Measurements from ENCODE around the gene ELAVL1. TPM values are rescaled to one million over a fixed set of nuclear protein-coding genes. Genes with fewer than 3 reads are reported as not detected.
"Not testable (repeated sequence)": the region's sequence is repeated elsewhere in the genome, so short reads cannot be mapped to it uniquely, and the experiment has no call there.

ELAVL1 gene
- total and polyA plus RNA-seq, 2 donors, result 36.7 to 41.1 TPM

GRCh38 chr19:7963566-7963965 lies 41.9 kb downstream of the ELAVL1 start:
- Histone ChIP-seq H3K27ac (ENCODE audit: low read depth) (no peak overlapping the region), H3K4me3 (ENCODE audit: low read depth, low read length) (no peak overlapping the region), H3K36me3 (ENCODE audit: insufficient read depth) (peaks cover 3% of the 10 kb centered on the region), H3K4me1 (ENCODE audit: insufficient read depth) (no peaks in the 10 kb centered on the region)
- 94% methylated on average over 25 of the region's 25 CpGs for WGBS
- DNase-seq (ENCODE audit: extremely low spot score), result no peak

DNA sequence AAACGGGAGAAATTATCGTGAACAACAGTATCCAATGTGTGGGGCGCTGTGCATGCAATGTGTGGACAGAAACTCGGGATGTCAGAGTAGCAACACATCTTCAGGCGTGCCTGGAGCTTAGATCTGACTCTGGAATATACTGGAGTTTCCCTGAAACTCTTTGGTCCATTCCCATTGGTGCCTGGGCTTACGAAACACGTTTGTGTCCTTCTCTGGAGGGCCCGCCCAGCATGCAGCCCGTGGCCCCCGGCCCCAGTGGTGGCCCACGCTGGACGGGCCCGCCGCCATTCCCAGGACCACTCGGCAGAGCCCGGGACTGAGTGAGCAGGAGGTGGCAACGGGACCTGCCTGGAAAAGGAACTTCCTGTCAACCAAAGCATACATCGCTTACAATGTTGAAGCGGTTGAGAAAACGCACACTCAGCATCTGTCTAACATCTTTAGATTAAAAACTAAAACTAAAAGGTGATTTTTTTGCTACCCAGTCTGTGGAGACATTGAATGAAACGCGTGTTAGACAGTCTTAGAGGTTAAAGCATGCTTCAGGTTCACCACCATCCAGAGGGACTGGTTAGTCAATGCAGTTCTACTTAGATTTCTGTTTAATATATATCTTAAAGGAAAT lies 42.7 kb downstream of the ELAVL1 start:
- Histone ChIP-seq H3K27ac (ENCODE audit: low read depth) (no peak overlapping the region), H3K4me3 (ENCODE audit: low read depth, low read length) (no peak overlapping the region), H3K4me1 (ENCODE audit: insufficient read depth) (no peaks in the 10 kb centered on the region), H3K36me3 (ENCODE audit: insufficient read depth) (peaks cover 3% of the 10 kb centered on the region)
- 88% methylated on average over 22 of the region's 22 CpGs for WGBS
- DNase-seq (ENCODE audit: extremely low spot score), result no peak

- Histone ChIP-seq H3K36me3 (ENCODE audit: insufficient read depth) (peaks cover 1% of the 10 kb centered on the region), H3K4me3 (ENCODE audit: low read depth, low read length) (no peak overlapping the region), H3K27ac (ENCODE audit: low read depth) (no peak overlapping the region), H3K4me1 (ENCODE audit: insufficient read depth) (no peaks in the 10 kb centered on the region)
- 88% methylated on average over 13 of the region's 13 CpGs for WGBS
- no peak for DNase-seq (ENCODE audit: extremely low spot score)
These were observed 43.4 kb downstream of the ELAVL1 start for GRCh38 chr19:7961920-7962626.

DNA sequence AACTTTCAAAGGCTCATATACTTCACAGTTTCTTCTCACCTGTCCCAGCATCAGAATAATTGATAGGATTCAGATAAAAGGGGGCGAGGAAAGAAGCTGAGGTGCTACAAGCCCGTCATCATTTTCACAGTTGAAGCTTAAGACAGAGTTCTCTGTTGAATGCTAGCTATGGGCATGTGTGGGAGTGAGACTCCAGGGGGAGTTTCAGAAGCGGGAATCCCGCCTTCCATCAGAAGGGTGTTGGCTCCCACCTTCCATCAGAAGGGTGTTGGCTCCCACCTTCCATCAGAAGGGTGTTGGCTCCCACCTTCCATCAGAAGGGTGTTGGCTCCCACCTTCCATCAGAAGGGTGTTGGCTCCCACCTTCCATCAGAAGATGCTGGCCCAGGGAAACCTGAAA lies 44.4 kb downstream of the ELAVL1 start:
- not testable (repeated sequence) for H3K36me3 ChIP-seq (ENCODE audit: insufficient read depth); DNase-seq (ENCODE audit: extremely low spot score); H3K4me1 ChIP-seq (ENCODE audit: insufficient read depth); H3K4me3 ChIP-seq (ENCODE audit: low read depth, low read length); H3K27ac ChIP-seq (ENCODE audit: low read depth)
- WGBS, result 95% methylated on average over 4 of the region's 4 CpGs

DNA sequence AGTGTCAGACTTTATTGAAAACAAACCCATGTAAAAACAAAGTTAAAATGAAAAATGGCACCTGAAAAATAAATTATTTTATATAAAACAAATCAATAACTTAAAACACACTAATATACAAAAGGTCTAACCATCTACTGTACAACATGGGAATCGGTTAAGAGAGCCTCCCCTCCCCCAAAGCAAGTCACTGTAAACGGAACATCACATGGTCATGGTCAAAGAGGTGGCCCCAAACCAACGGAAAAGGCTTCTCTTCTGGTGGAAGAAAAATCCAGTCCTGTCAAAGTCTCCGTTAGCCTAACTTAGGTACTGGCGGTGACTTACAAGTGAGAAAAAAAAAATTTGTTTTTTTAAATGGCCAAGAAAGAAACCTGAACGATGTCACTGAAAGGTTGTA lies 46.2 kb downstream of the ELAVL1 start:
- WGBS, result 65% methylated on average over 6 of the region's 6 CpGs
- H3K27ac ChIP-seq (ENCODE audit: low read depth), result no peak overlapping the region
- H3K4me1 ChIP-seq (ENCODE audit: insufficient read depth), result no peaks in the 10 kb centered on the region
- no peaks in the 10 kb centered on the region for H3K36me3 ChIP-seq (ENCODE audit: insufficient read depth)
- no peak overlapping the region for H3K4me3 ChIP-seq (ENCODE audit: low read depth, low read length)
- no peak for DNase-seq (ENCODE audit: extremely low spot score)

DNA sequence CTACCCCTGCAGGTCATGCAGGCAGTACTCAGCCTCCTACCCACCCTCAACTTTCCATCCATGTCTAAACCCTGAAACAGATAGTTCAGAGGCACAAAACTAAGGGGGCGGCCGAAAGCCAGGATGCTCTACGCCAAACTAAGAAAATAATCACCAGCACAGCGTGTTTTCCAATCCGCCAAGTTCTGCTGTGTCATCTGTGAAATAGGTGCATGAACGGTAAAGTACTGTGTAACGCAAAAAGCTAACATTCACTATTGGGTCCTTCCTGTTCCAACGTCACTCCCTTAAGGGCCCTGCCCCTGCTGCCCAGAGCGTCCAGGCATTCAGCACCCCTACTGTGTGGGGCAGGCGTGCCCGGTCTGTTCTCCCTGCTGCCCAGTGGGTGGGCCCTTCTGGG lies 49.7 kb downstream of the ELAVL1 start:
- no peak for DNase-seq (ENCODE audit: extremely low spot score)
- H3K27ac ChIP-seq (ENCODE audit: low read depth), result no peak overlapping the region
- no peaks in the 10 kb centered on the region for H3K4me1 ChIP-seq (ENCODE audit: insufficient read depth)
- H3K36me3 ChIP-seq (ENCODE audit: insufficient read depth), result no peaks in the 10 kb centered on the region
- H3K4me3 ChIP-seq (ENCODE audit: low read depth, low read length), result no peak overlapping the region
- WGBS, result 86% methylated on average over 11 of the region's 11 CpGs

- no peak overlapping the region for H3K4me3 ChIP-seq (ENCODE audit: low read depth, low read length)
- DNase-seq (ENCODE audit: extremely low spot score), result no peak
- 71% methylated on average over 7 of the region's 7 CpGs for WGBS
These were observed 51.9 kb downstream of the ELAVL1 start for GRCh38 chr19:7953576-7953975.

GRCh38 chr19:7953060-7953459 lies 52.4 kb downstream of the ELAVL1 start:
- no peak overlapping the region for H3K4me3 ChIP-seq (ENCODE audit: low read depth, low read length)
- no peaks in the 10 kb centered on the region for H3K4me1 ChIP-seq (ENCODE audit: insufficient read depth)
- H3K27ac ChIP-seq (ENCODE audit: low read depth), result no peak overlapping the region
- no peak for DNase-seq (ENCODE audit: extremely low spot score)
- WGBS, result 17% methylated on average over 3 of the region's 3 CpGs
- H3K36me3 ChIP-seq (ENCODE audit: insufficient read depth), result no peaks in the 10 kb centered on the region

More at GRCh38 chr19:7953576-7953975, 51.9 kb downstream of the ELAVL1 start:
- H3K27ac ChIP-seq (ENCODE audit: low read depth), result no peak overlapping the region
- no peaks in the 10 kb centered on the region for H3K4me1 ChIP-seq (ENCODE audit: insufficient read depth)
- no peaks in the 10 kb centered on the region for H3K36me3 ChIP-seq (ENCODE audit: insufficient read depth)

GRCh38 chr19:7947939-7948338 lies 57.5 kb downstream of the ELAVL1 start:
- Histone ChIP-seq H3K27ac (ENCODE audit: low read depth) (no peak overlapping the region), H3K4me3 (ENCODE audit: low read depth, low read length) (no peak overlapping the region), H3K4me1 (ENCODE audit: insufficient read depth) (no peaks in the 10 kb centered on the region), H3K36me3 (ENCODE audit: insufficient read depth) (no peaks in the 10 kb centered on the region)
- WGBS, result 95% methylated on average over 4 of the region's 4 CpGs
- no peak for DNase-seq (ENCODE audit: extremely low spot score)

GRCh38 chr19:7944177-7944761 lies 61.2 kb downstream of the ELAVL1 start:
- DNase-seq (ENCODE audit: extremely low spot score), result peak; percentile 82
- peak overlapping the region; percentile 63 for H3K27ac ChIP-seq (ENCODE audit: low read depth)
- H3K4me1 ChIP-seq (ENCODE audit: insufficient read depth), result peaks cover 3% of the 10 kb centered on the region
- H3K4me3 ChIP-seq (ENCODE audit: low read depth, low read length), result peak overlapping the region; percentile 14
- H3K36me3 ChIP-seq (ENCODE audit: insufficient read depth), result no peaks in the 10 kb centered on the region
- whole genome bisulfite sequencing, result 28% methylated on average over 18 of the region's 18 CpGs

DNA sequence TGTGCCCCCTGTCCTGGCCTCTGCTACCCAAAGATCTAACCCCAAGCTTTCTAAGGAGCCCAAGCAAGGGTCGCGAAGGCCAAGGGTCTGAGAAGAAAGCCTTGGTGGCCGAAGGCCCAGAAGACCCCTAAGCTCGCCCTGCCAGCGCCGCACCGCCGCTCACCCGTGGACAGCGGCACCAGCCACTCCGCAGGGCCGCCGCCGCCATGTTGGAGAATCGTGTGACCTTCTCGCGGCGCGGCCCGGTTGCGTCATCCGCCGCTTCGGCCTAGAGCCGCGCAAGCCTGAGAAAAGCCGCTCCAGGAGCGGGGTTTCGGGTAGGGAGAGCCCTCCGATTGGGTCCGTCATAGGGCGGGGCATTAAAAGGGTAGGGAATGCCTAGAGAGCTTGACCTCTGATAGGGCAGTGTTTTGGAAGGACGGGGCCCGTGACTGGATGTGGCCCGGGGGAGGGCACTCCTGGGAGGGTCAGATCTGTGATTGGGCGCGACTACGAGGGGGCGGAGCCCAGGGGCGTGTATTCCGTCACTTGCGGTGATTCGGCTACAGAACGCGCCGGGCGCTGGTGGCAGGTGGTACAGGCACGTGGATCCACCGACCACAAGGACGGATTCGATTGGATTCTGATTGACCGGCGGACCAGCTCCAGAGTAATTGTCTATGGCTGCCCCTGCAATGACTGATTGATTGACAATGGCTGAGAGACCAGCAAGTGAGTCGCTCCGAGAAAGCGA lies 61.8 kb downstream of the ELAVL1 start, which contains the start of gene TIMM44:
TSS of gene TIMM44 (minus strand) at position 223 of the 733 bp plus-strand sequence. CDS start at position 208, 15 bp downstream.
- peak; percentile 99 for DNase-seq (ENCODE audit: extremely low spot score)
- peak within 1 kb of the TSS; percentile 94 for H3K27ac ChIP-seq (ENCODE audit: low read depth)
- WGBS, result under 1% methylated on average over 56 of the region's 56 CpGs

DNA sequence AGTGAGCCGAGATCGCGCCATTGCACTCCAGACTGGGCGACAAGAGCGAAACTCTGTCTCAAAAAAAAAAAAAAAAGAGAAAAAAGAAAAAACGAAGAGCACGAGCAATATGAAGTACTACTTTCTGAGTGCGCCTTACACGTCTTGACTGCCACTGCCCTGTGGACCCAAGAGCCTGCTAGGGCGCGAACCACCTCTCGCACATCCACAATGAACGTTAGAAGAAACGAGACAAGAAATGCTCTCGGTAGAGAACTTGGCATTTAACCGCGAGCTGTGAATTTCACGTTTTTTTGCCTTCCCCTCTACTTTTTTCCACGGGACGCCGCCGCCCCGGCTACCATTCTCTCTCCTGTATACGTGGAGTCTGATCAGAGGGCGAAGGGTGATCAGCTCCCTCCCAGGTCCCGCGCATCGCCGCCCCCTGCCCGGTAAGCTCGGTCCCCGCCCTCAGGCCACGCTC lies 62.4 kb downstream of the ELAVL1 start:
- Histone ChIP-seq H3K4me1 (ENCODE audit: insufficient read depth) (peaks cover 3% of the 10 kb centered on the region), H3K27ac (ENCODE audit: low read depth) (peak overlapping the region; percentile 94)
- no peak for DNase-seq (ENCODE audit: extremely low spot score)

More for the DNA sequence above, 61.8 kb downstream of the ELAVL1 start, which contains the start of gene TIMM44:
- Histone ChIP-seq H3K4me1 (ENCODE audit: insufficient read depth) (peaks cover 3% of the 10 kb centered on the region), H3K36me3 (ENCODE audit: insufficient read depth) (no peaks in the 10 kb centered on the region), H3K4me3 (ENCODE audit: low read depth, low read length) (peak within 1 kb of the TSS; percentile 66)

DNA sequence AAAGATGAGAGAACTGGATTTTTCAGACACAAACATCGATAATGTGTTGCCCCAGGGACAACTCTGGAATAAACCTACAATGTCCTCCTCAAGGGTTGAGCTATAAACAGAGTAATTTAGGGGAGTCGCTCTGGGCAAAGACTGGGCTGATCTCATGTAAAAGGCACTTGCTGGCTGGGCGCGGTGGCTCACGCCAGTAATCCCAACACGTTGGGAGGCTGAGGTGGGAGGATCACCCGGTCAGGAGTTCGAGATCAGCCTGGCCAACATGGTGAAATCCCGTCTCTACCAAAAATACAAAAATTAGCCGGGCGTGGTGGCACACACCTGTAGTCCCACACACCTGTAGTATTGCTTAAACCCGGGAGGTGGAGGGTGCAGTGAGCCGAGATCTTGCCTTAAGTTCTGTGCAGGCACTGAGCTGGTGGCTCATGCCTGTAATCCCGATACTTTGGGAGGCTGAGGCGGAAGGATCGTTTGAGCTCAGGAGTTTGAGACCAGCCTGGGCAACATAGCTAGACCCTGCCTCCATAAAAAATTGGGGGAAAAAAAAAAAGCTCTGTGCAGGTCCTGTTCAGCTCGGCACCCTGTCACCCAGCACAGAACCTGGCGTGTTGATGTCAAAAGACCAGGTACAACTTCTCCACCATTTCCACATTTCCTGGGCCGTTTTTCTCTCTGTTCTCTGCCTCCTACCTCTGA lies 63.4 kb downstream of the ELAVL1 start:
- Histone ChIP-seq H3K27ac (ENCODE audit: low read depth) (no peak overlapping the region), H3K36me3 (ENCODE audit: insufficient read depth) (no peaks in the 10 kb centered on the region), H3K4me3 (ENCODE audit: low read depth, low read length) (no peak overlapping the region), H3K4me1 (ENCODE audit: insufficient read depth) (peaks cover 3% of the 10 kb centered on the region)
- no peak for DNase-seq (ENCODE audit: extremely low spot score)
- WGBS, result 91% methylated on average over 19 of the region's 19 CpGs

More for the DNA sequence above, 62.4 kb downstream of the ELAVL1 start:
- WGBS, result 4% methylated on average over 33 of the region's 33 CpGs
- no peaks in the 10 kb centered on the region for H3K36me3 ChIP-seq (ENCODE audit: insufficient read depth)
- peak overlapping the region; percentile 66 for H3K4me3 ChIP-seq (ENCODE audit: low read depth, low read length)

All from urinary bladder (tissue), 4 donors.